GM18519 (cell line): ENCODE results near the gene SPOCD1.
"Not testable (repeated sequence)": the region's sequence is repeated elsewhere in the genome, so short reads cannot be mapped to it uniquely, and the experiment has no call there.

Experiments used
- ATAC-seq: cut with Tn5 transposase; IDR thresholded peaks from one replicate; pipeline ENCODE4 v1.9.1; 2021; ENCODE audit warnings: mild to moderate bottlenecking, moderate library complexity; ENCODE audit not compliant: unreplicated experiment, low FRiP score

SPOCD1 gene

DNA sequence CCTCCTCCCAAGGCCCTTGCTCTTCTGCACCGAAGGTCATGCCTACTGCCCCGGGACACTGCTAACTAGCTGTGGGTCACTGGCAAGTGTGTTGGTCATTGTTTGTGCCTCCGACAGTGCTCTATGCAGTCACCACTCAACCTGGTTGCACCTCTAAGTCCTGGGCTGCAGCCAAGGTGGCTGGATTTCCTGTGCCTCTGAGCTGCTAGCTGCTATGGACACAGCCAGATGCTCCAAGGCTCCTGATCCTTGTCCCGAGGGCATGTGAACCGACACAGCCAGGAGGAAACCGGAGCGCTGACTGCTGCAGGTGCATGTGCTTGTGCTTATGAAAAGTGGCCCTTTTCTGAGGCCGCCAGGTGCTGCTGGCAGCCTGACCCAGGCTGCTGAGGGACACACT is 14.7 kb upstream of the SPOCD1 start:
- ATAC-seq: no peak

DNA sequence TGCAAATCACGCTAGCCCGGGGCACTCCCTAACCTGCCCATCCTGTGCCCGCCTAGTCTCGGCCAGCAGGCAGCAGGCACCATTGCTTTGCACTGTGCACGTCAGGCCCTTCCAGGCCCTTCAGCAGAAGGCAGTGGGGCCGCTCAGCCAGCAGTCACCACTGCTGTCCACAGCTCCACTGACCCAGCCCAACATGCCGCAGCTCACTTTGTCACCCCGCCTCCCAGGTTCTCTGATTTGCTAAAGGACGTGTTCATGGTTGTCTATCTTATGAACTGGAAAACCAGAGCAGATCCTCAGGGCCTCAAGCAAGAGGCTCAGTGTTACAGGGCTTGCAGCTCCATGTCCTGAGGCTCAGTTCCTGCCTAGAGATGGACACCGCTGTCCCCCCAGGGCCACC is 14.2 kb upstream of the SPOCD1 start:
- no peak for ATAC-seq

DNA sequence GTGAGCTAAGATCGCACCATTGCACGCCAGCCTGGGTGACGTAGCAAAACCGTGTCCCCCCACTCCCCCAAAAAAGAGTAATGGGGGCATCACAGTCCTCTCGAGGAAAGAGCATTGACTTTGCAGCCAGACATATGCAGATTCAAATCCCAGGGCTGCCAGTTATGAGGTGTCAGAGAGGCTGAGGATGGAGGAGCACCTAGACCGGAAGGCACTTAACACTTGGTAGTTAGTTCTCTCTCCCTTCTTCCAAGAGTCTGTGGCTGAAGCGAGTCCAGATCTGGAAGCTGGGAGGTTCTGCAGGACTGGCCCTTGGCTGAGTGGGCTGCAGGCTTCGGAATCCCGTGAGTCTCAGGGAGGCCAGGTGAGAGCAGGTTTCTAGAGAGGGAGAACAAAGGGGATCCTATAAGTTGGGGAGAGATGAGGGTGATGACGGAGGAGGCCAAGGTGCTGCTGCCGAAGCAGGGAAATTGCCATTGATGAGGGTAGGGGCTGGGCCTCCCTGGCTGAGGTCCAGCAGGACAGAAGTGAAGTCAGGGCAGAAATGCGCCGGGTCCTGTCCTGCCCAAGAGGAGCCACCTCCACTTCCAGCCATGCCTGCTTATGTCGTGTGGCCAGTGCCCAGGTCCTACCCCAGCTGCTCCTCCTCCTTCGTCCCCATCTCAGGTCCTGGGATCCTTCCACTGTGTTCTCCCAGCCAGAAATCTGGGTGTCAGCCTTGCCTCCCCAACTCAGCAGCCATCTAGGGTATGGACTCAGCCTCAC is 13.3 kb upstream of the SPOCD1 start:
- no peak for ATAC-seq

DNA sequence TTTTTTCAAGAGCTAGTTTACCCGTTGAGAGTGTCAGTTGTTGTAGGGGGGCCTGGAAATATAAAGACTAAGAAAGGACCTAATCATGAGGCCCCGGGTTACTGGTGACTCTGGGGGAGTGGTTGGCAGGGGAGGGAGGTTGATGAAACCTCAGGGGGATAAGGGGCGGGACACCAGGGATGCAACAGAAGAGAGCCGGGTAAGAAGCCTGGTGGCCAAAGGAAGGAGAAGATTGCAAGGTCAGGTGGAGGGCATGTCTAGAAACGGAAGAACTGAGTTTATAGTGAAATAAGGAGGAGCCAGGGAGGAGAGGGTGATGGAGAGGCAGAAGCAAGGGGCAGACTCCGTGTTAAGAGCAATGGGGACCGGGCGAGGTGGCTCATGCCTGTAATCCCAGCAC is 12.5 kb upstream of the SPOCD1 start:
- ATAC-seq: no peak

DNA sequence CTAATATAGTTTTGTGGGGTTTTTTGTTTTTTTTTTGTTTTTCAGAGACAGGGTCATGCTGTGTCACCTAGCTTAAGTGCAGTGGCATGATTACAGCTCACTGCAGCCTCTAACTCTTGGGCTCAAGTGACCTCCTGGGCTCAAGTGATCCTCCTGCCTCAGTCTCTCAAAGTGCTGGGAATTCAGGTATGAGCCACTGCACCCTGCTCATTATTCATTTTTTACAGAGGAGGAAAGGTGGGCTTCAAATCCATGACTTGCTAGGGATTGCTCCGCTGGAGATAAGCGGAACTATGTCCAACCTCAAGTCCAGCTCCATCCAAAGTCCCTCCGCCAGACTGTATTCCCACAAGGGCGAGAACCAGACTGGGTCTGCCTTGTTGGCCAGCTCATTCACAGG is 8.0 kb upstream of the SPOCD1 start:
- ATAC-seq: no peak

DNA sequence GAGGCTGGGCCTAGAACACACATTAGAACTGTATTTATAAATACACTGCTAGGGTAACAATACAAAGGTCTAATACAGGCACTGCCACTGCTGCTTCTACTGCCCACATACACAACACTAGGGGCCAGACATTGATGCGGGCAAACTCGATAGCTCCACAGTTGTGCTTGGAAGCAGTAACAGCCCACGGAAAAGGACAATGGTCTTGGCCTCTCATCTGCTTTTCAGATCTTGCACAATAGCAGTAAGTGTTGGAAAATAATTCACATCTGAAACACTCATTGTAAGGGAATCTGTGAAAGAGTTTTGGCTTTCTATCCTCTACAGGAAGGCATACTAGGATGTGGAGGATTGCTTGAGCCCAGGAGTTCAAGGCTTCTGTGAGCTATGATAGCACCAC is 6.9 kb upstream of the SPOCD1 start:
- no peak for ATAC-seq

DNA sequence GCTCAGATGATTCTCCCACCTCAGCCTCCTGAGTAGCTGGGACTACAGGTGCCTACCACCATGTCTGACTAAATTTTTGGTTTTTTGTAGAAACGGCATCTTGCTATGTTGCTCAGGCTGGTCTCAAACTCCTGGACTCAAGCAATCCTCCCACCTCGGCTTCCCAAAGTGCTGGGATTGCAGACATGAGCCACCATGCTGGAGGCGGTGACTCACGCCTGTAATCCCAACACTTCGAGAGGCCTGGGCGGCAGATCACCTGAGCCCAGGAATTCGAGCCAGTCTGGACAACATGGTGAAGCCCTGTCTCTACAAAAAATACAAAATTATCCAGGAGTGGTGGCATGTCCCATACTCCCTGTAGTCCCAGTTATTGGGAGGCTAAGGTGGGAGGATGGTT is 4.4 kb upstream of the SPOCD1 start:
- not testable (repeated sequence) for ATAC-seq

DNA sequence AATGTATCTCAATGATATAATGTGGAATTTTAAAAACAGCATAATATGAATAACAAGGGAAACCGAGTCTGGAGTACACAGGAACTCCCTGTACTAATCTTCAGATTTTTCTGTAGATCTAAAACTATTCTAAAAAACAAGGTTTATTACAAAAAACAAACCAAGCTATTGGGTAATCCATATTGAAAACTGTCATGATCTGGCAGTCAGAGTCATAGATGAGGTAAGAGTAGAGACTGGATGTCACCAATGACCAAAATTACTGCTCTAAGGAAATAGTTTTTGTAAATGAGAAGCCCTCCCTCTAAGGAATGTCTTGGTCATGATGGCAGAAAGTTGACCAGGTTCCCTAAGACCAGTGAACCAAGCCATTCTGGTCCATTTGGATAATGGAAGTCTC is 2.4 kb upstream of the SPOCD1 start:
- ATAC-seq: no peak

DNA sequence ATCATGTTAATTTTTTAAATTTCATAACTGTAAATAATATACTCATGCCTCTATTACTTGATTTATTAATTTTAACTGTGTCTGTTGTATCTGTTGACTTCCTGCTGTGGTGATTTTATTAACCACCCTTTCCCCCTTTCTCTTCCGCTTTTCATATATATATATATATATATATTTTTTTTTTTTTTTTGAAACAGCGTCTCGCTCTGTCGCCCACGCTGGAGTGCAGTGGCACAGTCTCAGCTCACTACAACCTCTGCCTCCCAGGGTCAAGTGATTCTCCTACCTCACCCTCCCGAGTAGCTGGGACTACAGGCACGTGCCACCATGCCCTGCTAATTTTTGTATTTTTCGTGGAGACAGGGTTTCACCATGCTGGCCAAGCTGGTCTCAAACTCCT is 1.1 kb upstream of the SPOCD1 start:
- not testable (repeated sequence) for ATAC-seq

DNA sequence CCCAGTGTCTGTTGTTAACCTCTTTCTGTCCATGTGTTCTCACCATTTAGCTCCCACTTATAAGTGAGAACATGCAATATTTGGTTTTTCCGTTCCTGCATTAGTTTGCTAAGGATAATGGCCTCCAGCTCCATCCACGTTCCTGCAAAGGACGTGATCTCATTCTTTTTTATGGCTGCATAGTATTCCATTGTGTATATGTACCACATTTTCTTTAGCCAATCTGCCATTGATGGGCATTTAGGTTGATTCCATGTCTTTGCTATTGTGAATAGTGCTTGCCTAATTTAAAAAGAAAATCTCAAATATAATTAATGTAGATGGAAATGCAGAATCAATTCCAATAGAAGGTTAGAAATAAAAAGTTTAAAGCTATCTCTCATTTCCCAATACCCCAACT is 679 bp upstream of the SPOCD1 start:
- ATAC-seq: not testable (repeated sequence)

DNA sequence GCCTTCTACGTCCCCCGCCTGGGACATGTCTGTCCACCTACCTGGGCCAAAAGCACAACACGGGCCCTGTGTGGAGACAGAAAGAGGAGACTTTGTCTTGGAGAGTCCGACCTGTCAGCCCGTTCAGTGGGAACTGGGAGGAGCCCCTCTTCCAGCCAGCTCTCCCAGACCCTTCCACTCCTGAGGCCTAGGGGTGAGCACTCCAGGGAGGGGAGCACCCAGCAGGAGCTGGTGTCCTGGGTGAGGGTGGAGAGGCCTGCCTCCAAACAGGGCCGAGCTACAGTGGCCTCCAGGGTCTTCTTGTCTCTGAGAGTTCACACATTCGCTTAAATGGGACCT is 546 bp downstream of the SPOCD1 start:
- no peak for ATAC-seq

DNA sequence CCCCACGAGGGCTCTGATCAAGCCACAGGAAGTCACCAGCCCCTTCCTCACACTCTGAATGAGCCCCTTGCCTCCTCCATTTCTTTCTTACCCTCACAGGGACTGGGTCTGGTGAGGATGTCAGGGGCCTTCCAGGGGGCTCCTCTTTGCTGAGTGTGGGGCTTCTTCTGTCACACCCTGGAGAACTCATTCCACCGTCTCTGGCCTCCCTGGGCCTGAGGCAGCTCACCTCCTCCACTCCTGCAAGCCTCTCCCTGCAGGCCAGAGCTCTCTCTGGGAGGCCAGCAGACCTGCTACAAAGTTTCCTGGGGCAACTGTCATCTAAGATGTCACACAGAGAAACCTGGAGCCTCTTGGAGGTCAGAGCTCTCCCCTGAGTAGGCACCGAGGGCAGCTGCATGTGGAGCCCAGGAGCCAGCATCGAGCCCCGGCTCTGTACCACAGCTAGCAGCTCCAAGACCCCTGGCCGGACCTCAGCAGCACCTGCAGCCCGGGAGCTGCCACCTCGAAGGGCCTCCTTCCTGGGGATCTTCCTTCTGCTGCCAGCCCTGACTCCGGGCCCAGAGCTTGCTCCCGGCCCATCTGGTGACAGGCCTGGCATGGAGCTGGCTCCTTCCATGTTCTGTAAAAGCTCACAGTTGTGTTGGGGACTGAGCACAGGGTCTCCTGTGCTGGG is 1.1 kb downstream of the SPOCD1 start:
- no peak for ATAC-seq

DNA sequence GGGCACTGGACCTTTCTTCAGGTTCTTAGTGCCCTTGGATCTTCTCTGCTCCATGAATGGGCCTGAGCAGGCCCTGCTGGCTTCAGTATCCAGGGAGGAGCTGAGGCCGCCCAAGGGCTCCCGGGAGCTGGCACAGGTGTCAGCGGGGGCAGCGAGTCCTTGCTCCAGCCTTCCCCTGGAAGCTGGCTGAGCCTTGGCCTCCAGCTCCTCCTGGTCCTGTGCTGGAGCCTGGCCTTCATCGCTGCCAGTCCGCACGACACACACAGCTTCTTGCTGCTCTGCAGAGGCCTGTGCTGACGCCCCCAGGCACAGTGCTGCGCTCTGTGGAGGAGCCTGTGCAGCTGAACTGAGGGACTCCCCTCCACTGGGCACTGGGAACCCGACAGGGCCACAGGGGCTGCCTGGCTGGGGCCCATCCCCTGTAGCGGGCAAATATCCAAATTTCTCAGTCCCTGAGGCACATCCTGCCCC is 1.7 kb downstream of the SPOCD1 start:
- no peak for ATAC-seq

DNA sequence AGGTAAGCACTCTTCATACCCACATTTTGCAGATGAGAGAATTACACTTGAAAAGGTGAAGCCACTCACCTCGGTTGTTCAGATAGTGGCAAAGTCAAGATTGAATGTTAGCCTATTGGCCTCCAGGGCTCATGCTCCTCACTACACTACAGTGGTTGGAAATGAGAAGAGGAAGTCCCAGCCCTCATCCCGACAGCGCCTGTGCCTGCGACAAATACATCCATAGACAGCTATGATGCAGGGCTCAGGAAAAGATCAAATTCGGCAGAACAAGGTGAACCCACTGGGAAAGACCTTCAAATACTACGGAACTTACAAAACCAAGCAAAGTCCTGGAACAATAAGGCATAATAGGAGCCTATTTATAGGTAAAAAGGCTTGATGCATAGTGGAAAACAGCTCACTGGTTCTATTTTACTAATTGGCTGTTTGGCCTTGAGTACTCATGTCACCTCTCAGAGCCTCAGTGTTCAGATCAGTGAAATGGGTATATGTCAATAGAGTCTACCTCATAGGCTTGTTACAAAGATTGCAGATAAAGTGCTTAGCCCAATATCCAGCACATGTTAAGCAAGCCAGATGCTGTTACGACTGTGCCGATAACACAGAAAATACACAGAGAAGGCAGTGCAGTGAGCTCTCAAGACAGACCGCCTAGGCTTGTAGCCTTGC is 3.5 kb downstream of the SPOCD1 start:
- ATAC-seq: no peak

DNA sequence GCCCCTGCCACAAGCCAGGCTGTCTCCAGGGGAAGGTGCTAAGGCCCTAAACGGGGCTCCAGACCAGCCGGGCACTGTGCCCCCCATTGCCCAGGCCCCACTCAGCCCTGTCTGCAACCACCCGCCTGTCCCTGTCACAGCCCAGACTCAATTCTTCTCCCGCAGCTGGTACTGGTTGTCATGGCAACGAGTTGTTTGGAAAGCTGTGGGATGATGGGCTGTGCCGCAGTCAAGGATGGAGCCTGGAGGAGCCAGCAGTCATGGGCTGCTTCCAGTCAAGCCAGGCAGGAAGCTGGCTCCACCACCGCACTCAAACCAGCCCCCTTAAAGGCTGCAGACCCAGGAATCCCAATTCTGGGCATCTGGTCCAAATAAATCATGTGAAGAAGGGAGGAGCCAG is 4.2 kb downstream of the SPOCD1 start:
- ATAC-seq: no peak

DNA sequence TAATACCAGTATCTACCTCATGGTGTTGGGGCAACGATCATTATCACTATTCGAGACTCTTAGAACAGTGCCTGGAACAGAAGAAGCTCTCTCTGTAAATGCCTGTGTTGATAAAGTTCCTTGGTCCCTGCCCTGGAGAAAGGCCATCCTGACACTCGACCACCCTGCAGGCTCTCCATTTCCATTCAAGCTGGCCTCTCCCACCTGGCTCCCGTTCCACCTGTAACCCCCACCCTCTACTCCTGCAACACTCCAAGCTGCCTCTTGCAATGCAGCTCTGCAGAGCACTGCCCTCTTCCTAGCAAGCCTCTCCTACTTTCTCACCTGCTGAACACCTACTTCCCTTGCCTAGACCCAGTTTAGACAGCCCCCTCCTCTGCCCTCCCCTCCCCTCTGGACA is 6.1 kb downstream of the SPOCD1 start:
- no peak for ATAC-seq

DNA sequence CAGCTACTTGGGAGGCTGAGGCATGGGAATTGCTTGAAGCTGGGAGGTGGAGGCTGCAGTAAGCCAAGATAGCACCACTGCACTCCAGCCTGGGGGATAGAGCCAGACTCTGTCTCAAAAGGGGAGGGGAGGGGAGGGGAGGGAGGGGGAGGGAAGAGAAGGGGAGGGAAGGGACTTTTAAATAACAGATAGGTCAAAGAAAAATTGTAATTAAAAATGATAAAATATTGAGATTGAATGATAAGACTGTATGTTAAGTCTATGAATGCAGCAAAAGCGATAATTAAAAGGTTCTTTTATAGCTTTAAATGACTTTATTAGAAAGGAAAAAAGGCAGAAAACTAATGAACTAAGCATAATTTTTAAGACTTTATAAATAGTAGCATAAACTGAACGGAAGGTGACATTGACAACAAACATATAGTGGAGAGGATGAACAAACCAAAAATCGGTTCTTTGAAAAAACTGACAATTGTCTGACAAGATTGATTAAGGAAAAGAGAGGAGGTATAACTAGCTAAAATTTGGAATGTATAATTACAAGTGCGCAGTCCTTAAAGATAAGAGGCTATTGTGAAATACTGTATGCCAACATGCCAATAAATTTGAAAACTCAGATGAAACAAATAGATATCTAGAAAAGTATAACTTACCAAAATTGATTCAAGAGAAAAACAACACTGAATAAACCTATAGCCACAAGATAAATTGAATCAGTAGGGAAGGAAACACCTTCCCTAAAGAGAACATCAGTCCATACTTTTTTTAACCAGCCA is 8.4 kb downstream of the SPOCD1 start:
- no peak for ATAC-seq

DNA sequence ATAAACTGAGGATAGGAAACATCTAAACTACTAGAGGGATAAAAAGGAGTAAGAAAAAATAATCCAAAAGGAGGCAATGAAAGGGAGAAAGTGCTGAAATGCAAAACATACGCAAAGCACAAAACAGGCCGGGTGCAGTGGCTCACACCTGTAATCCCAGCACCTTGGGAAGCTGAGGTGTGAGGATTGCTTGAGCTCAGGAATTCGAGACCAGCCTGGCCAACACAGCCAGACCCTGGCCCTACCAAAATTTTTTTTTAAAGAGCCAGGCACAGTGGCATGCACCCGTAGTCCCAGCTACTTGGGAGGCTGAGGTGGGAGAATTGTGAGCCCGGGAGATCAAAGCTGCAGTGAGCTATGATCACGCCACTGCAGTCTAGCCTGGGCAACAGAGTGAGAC is 10.5 kb downstream of the SPOCD1 start:
- no peak for ATAC-seq

DNA sequence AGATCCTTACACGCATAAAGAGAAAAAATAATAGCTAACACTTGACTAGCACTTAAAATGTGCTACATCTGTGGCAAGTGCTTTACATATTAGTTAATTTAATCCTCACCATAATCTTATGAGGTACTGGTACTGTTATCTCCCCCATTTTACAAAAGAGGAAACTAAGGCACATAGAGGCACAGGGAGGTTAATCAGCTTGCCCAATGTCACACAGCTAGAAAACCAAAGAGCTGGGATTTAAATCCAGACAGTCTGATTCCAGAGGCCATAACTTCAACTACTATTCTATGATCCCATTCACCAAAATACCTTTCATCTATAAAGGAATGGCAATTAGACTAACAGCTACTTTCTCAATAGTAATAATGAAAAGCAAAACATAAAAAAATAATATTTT is 11.7 kb downstream of the SPOCD1 start:
- ATAC-seq: no peak

DNA sequence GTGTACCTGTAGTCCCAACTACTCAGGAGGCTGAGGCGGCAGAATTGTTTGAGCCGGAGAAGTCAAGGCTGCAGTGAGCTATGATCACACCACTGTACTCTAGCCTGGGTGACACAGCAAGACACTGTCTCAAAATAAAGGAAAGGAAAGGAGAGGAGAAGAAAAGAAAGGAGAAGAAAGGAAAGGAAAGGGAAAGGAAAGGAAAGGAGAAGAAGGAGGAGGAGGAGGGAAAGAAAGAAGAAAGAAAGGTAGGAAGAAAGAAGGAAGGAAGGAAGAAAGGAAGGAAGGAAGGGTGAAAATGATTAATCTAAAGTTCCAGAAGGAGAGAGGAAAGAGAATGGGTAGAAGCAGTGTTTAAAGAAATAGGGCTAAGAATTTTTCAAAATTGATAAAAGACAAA is 12.2 kb downstream of the SPOCD1 start:
- ATAC-seq: no peak
